GM12891 (cell line): ENCODE measurements around the gene SPINK5.

Source experiments
- DNase-seq: peaks from one replicate; pipeline ENCODE4 v3.0.0; 2011; ENCODE audit warnings: low spot score; ENCODE audit not compliant: insufficient read length
- FAIRE-seq: peaks from 2 replicates; lab custom pipeline; 2011; peaks lifted over from hg19 to GRCh38; lab: Jason Lieb, UNC
- PAX5 ChIP-seq: IDR thresholded peaks from 2 replicates; pipeline ENCODE4 v1.6.1; 2011; ENCODE audit warnings: low read length, moderate library complexity, mild to moderate bottlenecking; ENCODE audit not compliant: insufficient read depth, severe bottlenecking
- POLR2A ChIP-seq: IDR thresholded peaks from 2 replicates; pipeline ENCODE4 v1.6.1; 2011; ENCODE audit warnings: low read depth, low read length, control low read depth
- POLR2AphosphoS5 ChIP-seq: IDR thresholded peaks from 2 replicates; pipeline ENCODE4 v1.6.1; 2011; ENCODE audit warnings: low read depth, low read length, control low read depth
- POU2F2 ChIP-seq: IDR thresholded peaks from 2 replicates; pipeline ENCODE4 v1.6.1; 2011; ENCODE audit warnings: low read depth, mild to moderate bottlenecking, control low read depth, low read length, moderate library complexity
- SPI1 ChIP-seq: IDR thresholded peaks from 2 replicates; pipeline ENCODE4 v1.6.1; 2011; ENCODE audit warnings: low read depth, low read length, control low read depth
- TAF1 ChIP-seq: IDR thresholded peaks from 2 replicates; pipeline ENCODE4 v1.6.1; 2011; ENCODE audit warnings: low read depth, low read length, control low read depth

The SPINK5 gene

DNA sequence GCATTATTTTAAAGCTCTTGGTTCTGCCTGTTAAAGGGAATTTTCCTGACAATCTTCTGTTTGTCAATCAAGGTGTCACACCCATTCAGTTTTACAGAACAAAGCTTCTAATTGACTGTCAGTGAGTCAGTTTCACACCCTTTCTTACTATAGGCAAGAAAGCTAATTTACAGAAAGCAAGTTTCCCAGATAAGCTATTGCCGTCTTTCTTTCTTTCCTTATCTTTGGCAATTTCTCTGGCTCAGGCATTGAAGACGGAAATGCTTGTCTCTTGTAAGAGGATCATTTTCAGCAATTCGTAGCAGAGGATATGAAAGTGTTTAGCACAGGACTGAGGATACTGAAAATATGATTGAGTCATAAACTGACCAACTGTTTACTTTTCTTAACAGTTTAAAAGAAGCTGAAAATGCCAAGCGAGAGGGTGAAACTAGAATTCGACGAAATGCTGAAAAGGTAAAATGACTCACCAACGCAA is 27.0 kb downstream of the SPINK5 start:
- DNase-seq (no peak), FAIRE-seq (no peak)
- TF ChIP-seq SPI1, result no peak

DNA sequence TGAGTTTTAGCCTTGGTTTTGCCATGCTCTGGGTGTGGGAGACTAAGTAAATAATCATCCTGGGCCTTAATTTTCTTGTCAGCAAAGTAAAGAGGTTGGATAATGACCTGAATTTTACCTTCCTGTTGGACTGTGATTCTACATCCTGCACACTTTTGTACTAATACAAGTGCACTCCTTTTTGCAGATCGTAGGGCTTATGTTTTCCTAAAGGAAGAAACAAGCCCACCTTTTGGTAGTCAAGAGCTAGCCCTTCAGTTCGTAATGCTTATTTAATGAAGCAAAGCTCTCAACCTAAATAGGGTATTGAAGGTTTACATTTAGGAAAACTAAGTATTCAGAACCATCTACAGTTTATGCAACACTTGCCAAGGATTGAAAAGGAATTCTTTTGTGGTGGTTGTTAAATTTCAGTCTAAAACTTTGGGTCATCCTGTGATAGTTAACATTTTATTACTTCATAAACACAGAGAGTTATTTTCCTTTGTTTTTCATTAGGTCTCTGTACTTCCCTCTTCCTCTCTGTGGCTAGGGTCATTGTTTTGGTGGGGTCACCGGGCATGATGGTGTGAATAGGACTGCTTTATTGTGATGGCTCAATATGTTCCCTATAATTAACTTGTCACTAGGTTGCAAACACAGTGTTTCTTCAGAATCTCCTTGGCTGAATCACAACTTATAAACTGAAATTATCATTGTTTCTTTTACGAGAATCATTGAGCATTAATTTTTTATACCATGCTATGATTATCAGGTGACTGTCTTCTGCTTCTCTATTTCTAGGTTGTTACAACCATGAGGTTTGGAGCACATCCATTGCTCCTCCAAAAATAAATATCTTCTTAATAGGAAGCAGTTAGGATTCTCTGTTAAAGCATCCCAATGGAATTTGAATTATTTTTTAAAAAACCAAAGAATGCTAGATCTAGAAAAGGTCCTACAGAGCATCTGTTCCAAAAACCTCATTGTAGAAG is 28.5 kb downstream of the SPINK5 start:
- TF ChIP-seq POLR2AphosphoS5, result no peak
- TF ChIP-seq SPI1, result no peak
- no peak for TF ChIP-seq PAX5
- no peak for TF ChIP-seq TAF1
- no peak for TF ChIP-seq POU2F2
- TF ChIP-seq POLR2A, result no peak
- FAIRE-seq (no peak), DNase-seq (no peak)

- TF ChIP-seq SPI1 (no peak), TAF1 (no peak), POLR2AphosphoS5 (no peak), POU2F2 (no peak), PAX5 (no peak), POLR2A (no peak)
- DNase-seq (no peak), FAIRE-seq (no peak)
Observed at GRCh38 chr5:148094336-148094735, 30.6 kb downstream of the SPINK5 start.

DNA sequence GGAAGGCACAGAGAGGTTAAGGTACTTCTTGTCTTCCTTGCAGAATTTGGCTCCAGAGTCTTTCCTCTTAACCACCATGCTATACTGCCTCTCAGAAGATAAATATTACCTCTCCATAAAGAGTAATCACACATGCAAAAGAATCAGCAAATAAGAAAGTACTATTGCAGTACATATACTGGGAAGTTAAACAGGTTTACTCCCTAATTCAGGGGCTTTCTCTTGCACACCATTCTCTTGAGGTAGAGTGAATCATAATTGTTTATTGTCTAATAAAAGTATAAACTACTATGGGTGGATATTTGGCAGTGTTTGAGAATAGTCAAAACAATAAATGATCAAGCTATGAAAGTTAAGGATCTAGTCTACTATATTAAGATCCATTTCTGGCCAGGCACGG is 40.4 kb downstream of the SPINK5 start:
- FAIRE-seq (no peak), DNase-seq (no peak)
- TF ChIP-seq TAF1, result no peak
- TF ChIP-seq POLR2A, result no peak
- no peak for TF ChIP-seq POLR2AphosphoS5
- no peak for TF ChIP-seq SPI1
- no peak for TF ChIP-seq PAX5
- no peak for TF ChIP-seq POU2F2

DNA sequence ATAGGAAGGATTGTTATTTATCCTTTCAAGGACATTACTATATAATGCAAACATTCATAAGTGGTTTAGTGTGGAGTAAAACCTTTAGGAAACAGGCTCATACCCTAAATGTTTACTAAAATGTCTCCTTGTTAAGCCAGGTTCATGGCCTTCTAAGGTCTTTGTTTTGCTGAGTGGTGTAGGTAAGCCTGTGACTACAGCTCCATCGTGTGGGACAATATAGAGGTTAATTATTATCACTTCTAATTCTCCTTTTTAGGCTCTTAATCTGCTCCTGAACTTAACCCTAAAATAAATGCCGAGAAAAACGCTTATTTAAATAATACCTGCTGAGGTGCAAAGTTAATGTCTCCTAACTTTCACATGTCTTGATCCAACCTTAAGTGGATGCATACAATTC is 43.8 kb downstream of the SPINK5 start:
- FAIRE-seq, result no peak
- DNase-seq, result no peak
- no peak for TF ChIP-seq POU2F2
- no peak for TF ChIP-seq POLR2AphosphoS5
- TF ChIP-seq POLR2A, result no peak
- TF ChIP-seq SPI1, result no peak
- TF ChIP-seq PAX5, result no peak
- TF ChIP-seq TAF1, result no peak

- no peak for TF ChIP-seq POLR2A
- TF ChIP-seq PAX5, result no peak
- no peak for TF ChIP-seq SPI1
- TF ChIP-seq POU2F2, result no peak
- no peak for TF ChIP-seq POLR2AphosphoS5
- TF ChIP-seq TAF1, result no peak
- FAIRE-seq, result no peak
- no peak for DNase-seq
Observed at GRCh38 chr5:148113243-148113642, 49.5 kb downstream of the SPINK5 start.

DNA sequence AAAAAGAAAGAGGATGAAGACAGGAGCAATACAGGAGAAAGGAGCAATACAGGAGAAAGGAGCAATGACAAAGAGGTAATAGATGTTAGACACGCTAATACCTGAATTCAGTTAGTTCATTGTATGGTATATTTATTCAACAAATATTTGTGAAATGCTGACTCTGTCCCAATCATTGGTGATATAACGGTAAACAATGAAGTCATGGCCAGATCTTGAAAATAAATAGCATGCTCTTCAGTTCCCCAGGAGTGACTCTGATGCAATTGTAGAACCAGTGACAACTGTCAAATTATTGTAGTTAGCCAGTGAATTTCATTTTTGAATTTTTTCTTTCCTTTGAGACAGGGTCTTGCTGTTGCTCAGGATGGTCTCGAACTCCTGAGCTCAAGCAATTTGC is 56.5 kb downstream of the SPINK5 start:
- TF ChIP-seq POLR2A (no peak), SPI1 (no peak), TAF1 (no peak), PAX5 (no peak)
- DNase-seq (no peak), FAIRE-seq (no peak)

DNA sequence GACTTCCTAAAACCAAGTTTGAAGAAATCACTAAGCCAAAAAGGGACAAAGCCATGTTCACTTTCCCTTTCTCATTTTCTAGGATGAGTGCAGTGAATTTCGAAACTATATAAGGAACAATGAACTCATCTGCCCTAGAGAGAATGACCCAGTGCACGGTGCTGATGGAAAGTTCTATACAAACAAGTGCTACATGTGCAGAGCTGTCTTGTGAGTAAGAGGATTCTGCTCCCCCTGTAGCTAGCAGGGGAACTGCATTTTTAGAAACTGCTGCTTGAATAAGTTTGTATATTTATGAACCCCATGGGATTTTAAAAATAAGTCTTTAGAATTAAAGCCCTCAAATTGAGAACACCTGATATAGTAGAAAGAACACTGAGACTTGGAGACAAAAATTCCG is 61.9 kb downstream of the SPINK5 start:
- FAIRE-seq, result no peak

DNA sequence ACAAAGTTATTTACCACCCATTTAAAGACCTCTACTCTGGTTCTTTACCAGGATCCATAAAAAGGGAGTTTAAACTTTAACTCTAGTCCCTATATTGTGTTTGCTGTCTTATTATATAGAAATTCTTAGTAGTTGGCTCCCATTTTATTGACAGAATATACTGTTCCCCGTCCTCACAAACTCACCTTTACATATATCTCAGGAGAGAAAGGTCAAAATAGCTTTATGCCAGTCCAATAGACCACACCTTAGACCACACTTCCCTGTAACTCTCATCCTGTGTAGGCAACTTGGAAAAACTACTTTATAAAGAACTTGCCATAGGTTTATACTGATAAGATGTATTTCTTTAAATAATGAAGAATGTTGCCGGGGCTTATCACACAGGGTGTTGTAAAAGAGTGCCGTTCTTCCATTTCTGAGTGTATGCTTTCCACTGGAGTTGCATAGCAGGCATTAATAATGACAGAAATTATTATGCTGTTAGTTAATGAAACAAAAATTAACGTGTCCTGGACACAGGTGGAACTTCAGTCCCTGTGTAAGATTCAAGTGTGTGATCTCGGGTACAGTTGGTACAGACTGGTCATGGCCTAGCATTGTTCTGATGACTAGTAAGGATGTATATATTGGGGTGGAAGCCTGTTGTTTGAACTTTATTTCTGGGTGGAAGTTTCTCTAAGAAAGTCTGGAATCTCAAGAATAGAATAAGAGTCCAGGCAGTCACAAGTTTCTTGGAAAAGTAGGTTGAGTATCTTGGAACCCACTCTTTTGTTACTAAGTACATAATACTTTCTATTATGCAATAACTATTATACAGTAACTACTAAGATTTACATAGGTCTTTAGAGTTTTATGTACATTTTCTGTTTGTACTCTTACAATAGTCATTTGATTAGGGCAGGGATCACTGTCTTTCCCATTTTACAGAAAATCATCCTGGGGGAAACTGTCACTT is 71.6 kb downstream of the SPINK5 start:
- TF ChIP-seq TAF1 (no peak), PAX5 (no peak), POLR2AphosphoS5 (no peak), POLR2A (no peak), POU2F2 (no peak), SPI1 (no peak)
- FAIRE-seq, result no peak
- DNase-seq, result no peak

More for the DNA sequence above, 61.9 kb downstream of the SPINK5 start:
- DNase-seq, result no peak
- TF ChIP-seq SPI1, result no peak
- no peak for TF ChIP-seq POLR2AphosphoS5
- no peak for TF ChIP-seq PAX5
- no peak for TF ChIP-seq TAF1
- no peak for TF ChIP-seq POU2F2
- TF ChIP-seq POLR2A, result no peak
